WERI-Rb-1 (cell line): Measurements from ENCODE around the gene PACRG.
A peak's percentile ranks its signal among the peaks of the same experiment; 100 is the strongest.

Source experiments
- DNase-seq: peaks from one replicate; pipeline ENCODE4 v3.0.0-alpha.2; 2020
- H3K27ac ChIP-seq: fragments of 250-450 bp; sonication (Bioruptor Pico); 2 replicates; pipeline ENCODE4 v1.5.1; 2020; ENCODE audit warnings: mild to moderate bottlenecking, moderate library complexity
- H3K27me3 ChIP-seq: fragments of 250-450 bp; sonication (Bioruptor Pico); 2 replicates; pipeline ENCODE4 v1.5.1; 2021; ENCODE audit warnings: mild to moderate bottlenecking, low read depth, moderate library complexity; ENCODE audit not compliant: insufficient read depth, severe bottlenecking
- H3K36me3 ChIP-seq: fragments of 250-450 bp; sonication (Bioruptor Pico); 2 replicates; pipeline ENCODE4 v1.5.1; 2020; ENCODE audit warnings: mild to moderate bottlenecking, moderate library complexity
- H3K4me3 ChIP-seq: 2 replicates; pipeline ENCODE4 v1.5.1; 2011; ENCODE audit warnings: low read depth, mild to moderate bottlenecking, control low read depth, low read length
- H3K9me3 ChIP-seq: fragments of 250-450 bp; sonication (Bioruptor Pico); 2 replicates; pipeline ENCODE4 v1.5.1; 2021; ENCODE audit warnings: mild to moderate bottlenecking, moderate library complexity; ENCODE audit not compliant: severe bottlenecking
- CTCF ChIP-seq: IDR thresholded peaks from 2 replicates; pipeline ENCODE4 v1.5.1; 2011; ENCODE audit warnings: low read depth, mild to moderate bottlenecking, control low read depth, inconsistent platforms, low read length

PACRG gene

GRCh38 chr6:162710936-162711335 is 16.8 kb upstream of the PACRG start:
- no peak overlapping the region for H3K27ac ChIP-seq
- H3K27me3 ChIP-seq = no peaks in the 10 kb centered on the region
- DNase-seq = no peak
- H3K9me3 ChIP-seq = no peaks in the 10 kb centered on the region
- no peak for TF ChIP-seq CTCF
- H3K4me3 ChIP-seq = no peak overlapping the region
- H3K36me3 ChIP-seq = no peaks in the 10 kb centered on the region

DNA sequence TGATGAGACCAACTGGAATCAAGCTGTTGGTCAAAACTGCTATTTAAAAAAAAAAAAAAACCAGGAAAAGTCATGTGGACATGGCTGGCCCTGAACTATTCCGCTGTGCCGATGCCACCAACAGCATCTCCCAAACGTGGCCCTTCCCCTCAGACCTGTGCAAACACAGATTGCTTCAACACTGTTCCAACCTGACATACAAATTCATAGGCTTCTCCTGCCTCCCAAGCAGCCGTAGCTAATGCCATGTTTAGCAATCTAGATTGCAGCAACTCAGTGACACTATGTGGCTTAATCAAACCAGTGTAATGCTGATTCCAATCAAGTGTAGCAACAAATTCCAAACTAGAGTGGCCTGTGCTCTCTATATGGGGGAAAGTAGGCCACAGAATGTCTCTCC is 16.4 kb upstream of the PACRG start:
- H3K27me3 ChIP-seq = no peaks in the 10 kb centered on the region
- H3K27ac ChIP-seq = no peak overlapping the region

GRCh38 chr6:162712694-162713093 is 15.1 kb upstream of the PACRG start:
- TF ChIP-seq CTCF = no peak
- H3K27ac ChIP-seq = no peak overlapping the region
- no peak overlapping the region for H3K4me3 ChIP-seq
- H3K36me3 ChIP-seq = no peaks in the 10 kb centered on the region
- DNase-seq = no peak
- no peaks in the 10 kb centered on the region for H3K27me3 ChIP-seq
- H3K9me3 ChIP-seq = peaks cover 3% of the 10 kb centered on the region

More for the DNA sequence above, 16.4 kb upstream of the PACRG start:
- Histone ChIP-seq H3K36me3 (no peaks in the 10 kb centered on the region), H3K4me3 (no peak overlapping the region), H3K9me3 (no peaks in the 10 kb centered on the region)
- TF ChIP-seq CTCF = no peak
- DNase-seq = no peak

- DNase-seq = no peak
- TF ChIP-seq CTCF = no peak
- no peaks in the 10 kb centered on the region for H3K27me3 ChIP-seq
These were observed 13.6 kb upstream of the PACRG start for GRCh38 chr6:162713974-162714780.

DNA sequence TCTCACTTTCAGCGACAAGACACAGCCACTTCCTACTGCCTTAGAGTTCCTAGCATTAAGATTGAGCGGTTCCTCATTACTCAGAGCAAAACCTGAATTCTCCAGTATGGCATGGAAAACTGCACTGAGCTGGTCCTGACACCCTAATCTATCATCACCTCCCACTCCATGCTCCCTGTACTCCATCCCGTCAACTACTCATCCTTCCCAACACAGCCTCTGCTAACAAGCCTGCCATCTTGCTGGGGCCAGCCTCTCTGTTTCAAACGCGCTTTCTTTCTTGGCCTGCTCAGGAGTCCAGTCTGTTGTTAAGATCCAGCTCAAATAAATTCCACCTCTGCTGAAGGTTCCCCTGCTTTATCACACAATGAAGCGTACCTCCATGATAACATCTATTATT is 12.2 kb upstream of the PACRG start:
- H3K27ac ChIP-seq = no peak overlapping the region
- no peaks in the 10 kb centered on the region for H3K27me3 ChIP-seq
- peaks cover 3% of the 10 kb centered on the region for H3K9me3 ChIP-seq
- no peak for DNase-seq
- TF ChIP-seq CTCF = no peak
- no peaks in the 10 kb centered on the region for H3K36me3 ChIP-seq
- H3K4me3 ChIP-seq = no peak overlapping the region

More at GRCh38 chr6:162713974-162714780, 13.6 kb upstream of the PACRG start:
- Histone ChIP-seq H3K4me3 (no peak overlapping the region), H3K9me3 (peaks cover 3% of the 10 kb centered on the region), H3K27ac (peak overlapping the region; percentile 29; the same call in 1 of the 2 replicates), H3K36me3 (no peaks in the 10 kb centered on the region)

- peaks cover 3% of the 10 kb centered on the region for H3K9me3 ChIP-seq
- no peaks in the 10 kb centered on the region for H3K36me3 ChIP-seq
- TF ChIP-seq CTCF = no peak
- no peak overlapping the region for H3K27ac ChIP-seq
- no peak overlapping the region for H3K4me3 ChIP-seq
- H3K27me3 ChIP-seq = no peaks in the 10 kb centered on the region
- no peak for DNase-seq
These were observed 8.2 kb upstream of the PACRG start for GRCh38 chr6:162719528-162719927.
